ENCODE results near the gene ATP2B2.
"Not testable (repeated sequence)": the region's sequence is repeated elsewhere in the genome, so short reads cannot be mapped to it uniquely, and the experiment has no call there.

Gene ATP2B2

DNA sequence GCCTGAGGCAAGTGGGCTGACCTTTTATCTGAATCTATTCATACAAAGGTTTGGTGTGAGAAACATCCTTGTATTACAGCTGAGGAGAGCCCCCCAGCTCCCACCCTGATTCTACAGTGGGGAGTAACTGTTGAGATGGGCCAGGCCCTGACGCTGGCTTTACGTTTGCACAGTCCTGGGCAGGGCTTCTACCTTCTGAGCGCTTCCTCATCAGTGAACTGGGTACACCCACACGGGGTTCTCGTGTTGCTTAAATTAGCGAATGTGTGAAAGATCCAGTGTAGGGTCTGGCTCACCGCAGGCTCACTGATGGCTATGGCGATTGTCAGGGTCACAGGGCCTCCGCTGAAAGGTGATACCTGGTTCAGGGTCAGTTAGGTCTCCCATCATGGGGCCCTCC, 205.3 kb downstream of the ATP2B2 start:
- H3K9me3 ChIP-seq (ENCODE audit: insufficient read depth, low read depth, low read length) = no peaks in the 10 kb centered on the region
- no peak overlapping the region for H3K4me3 ChIP-seq (ENCODE audit: low read length)
- no peak overlapping the region for H3K9ac ChIP-seq (ENCODE audit: low read depth, low read length)
- no peak overlapping the region for H3K27ac ChIP-seq (ENCODE audit: low read length)
- H3K36me3 ChIP-seq (ENCODE audit: insufficient read depth, low read depth, low read length) = peaks cover 67% of the 10 kb centered on the region
- H3K27me3 ChIP-seq (ENCODE audit: insufficient read depth, low read length) = no peaks in the 10 kb centered on the region
- H3K4me1 ChIP-seq (ENCODE audit: insufficient read depth, low read length) = no peaks in the 10 kb centered on the region

- no peaks in the 10 kb centered on the region for H3K4me1 ChIP-seq (ENCODE audit: insufficient read depth, low read length)
- no peaks in the 10 kb centered on the region for H3K27me3 ChIP-seq (ENCODE audit: insufficient read depth, low read length)
- H3K27ac ChIP-seq (ENCODE audit: low read length) = no peak overlapping the region
- H3K36me3 ChIP-seq (ENCODE audit: insufficient read depth, low read depth, low read length) = peaks cover 67% of the 10 kb centered on the region
- H3K9me3 ChIP-seq (ENCODE audit: insufficient read depth, low read depth, low read length) = no peaks in the 10 kb centered on the region
- H3K4me3 ChIP-seq (ENCODE audit: low read length) = no peak overlapping the region
- no peak overlapping the region for H3K9ac ChIP-seq (ENCODE audit: low read depth, low read length)
These were observed 205.7 kb downstream of the ATP2B2 start for GRCh38 chr3:10299679-10300078.

GRCh38 chr3:10299175-10299574, 206.2 kb downstream of the ATP2B2 start:
- Histone ChIP-seq H3K36me3 (ENCODE audit: insufficient read depth, low read depth, low read length) (peaks cover 63% of the 10 kb centered on the region), H3K4me1 (ENCODE audit: insufficient read depth, low read length) (no peaks in the 10 kb centered on the region), H3K9ac (ENCODE audit: low read depth, low read length) (no peak overlapping the region)

DNA sequence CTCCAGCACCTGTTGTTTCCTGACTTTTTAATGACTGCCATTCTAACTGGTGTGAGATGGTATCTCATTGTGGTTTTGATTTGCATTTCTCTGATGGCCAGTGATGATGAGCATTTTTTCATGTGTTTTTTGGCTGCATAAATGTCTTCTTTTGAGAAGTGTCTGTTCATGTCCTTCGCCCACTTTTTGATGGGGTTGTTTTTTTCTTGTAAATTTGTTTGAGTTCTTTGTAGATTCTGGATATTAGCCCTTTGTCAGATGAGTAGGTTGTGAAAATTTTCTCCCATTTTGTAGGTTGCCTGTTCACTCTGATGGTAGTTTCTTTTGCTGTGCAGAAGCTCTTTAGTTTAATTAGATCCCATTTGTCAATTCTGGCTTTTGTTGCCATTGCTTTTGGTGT, 207.3 kb downstream of the ATP2B2 start:
- H3K4me1 ChIP-seq (ENCODE audit: insufficient read depth, low read length); H3K4me3 ChIP-seq (ENCODE audit: low read length); H3K27ac ChIP-seq (ENCODE audit: low read length); H3K27me3 ChIP-seq (ENCODE audit: insufficient read depth, low read length); H3K9ac ChIP-seq (ENCODE audit: low read depth, low read length); H3K9me3 ChIP-seq (ENCODE audit: insufficient read depth, low read depth, low read length): not testable (repeated sequence)
- H3K36me3 ChIP-seq (ENCODE audit: insufficient read depth, low read depth, low read length) = peaks cover 52% of the 10 kb centered on the region

More at GRCh38 chr3:10299175-10299574, 206.2 kb downstream of the ATP2B2 start:
- Histone ChIP-seq H3K27me3 (ENCODE audit: insufficient read depth, low read length) (no peaks in the 10 kb centered on the region), H3K4me3 (ENCODE audit: low read length) (no peak overlapping the region), H3K27ac (ENCODE audit: low read length) (no peak overlapping the region), H3K9me3 (ENCODE audit: insufficient read depth, low read depth, low read length) (no peaks in the 10 kb centered on the region)

DNA sequence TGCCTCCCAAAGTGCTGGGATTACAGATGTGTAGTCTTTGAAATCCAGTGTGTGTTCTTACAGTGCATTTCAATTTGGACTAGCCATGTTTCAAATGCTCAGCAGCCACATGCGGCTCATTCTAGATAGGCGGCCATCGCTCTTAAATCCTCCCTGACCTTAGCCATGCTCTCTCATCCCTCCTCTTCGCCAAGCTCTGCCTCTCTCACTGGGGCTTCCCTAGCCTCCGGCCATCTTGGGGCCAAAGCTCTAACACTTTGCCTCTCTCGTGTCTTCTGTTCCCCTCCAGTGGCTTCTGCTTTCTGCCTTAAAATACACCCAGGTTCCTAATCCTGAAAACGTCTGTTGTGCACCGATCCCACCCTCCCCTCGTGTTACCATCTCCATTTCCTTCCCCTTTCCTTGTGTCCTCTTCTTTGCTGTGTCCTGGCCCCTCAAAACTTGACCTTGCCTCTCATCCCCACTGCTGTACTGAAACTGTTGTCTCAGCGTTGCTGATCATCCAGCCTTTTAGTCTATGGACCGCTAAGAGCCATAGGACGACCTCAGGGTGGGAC, 211.3 kb downstream of the ATP2B2 start:
- no peaks in the 10 kb centered on the region for H3K4me1 ChIP-seq (ENCODE audit: insufficient read depth, low read length)
- no peak overlapping the region for H3K27ac ChIP-seq (ENCODE audit: low read length)
- H3K9ac ChIP-seq (ENCODE audit: low read depth, low read length) = no peak overlapping the region
- H3K4me3 ChIP-seq (ENCODE audit: low read length) = no peak overlapping the region
- peaks cover 22% of the 10 kb centered on the region for H3K36me3 ChIP-seq (ENCODE audit: insufficient read depth, low read depth, low read length)
- no peaks in the 10 kb centered on the region for H3K27me3 ChIP-seq (ENCODE audit: insufficient read depth, low read length)
- no peaks in the 10 kb centered on the region for H3K9me3 ChIP-seq (ENCODE audit: insufficient read depth, low read depth, low read length)

DNA sequence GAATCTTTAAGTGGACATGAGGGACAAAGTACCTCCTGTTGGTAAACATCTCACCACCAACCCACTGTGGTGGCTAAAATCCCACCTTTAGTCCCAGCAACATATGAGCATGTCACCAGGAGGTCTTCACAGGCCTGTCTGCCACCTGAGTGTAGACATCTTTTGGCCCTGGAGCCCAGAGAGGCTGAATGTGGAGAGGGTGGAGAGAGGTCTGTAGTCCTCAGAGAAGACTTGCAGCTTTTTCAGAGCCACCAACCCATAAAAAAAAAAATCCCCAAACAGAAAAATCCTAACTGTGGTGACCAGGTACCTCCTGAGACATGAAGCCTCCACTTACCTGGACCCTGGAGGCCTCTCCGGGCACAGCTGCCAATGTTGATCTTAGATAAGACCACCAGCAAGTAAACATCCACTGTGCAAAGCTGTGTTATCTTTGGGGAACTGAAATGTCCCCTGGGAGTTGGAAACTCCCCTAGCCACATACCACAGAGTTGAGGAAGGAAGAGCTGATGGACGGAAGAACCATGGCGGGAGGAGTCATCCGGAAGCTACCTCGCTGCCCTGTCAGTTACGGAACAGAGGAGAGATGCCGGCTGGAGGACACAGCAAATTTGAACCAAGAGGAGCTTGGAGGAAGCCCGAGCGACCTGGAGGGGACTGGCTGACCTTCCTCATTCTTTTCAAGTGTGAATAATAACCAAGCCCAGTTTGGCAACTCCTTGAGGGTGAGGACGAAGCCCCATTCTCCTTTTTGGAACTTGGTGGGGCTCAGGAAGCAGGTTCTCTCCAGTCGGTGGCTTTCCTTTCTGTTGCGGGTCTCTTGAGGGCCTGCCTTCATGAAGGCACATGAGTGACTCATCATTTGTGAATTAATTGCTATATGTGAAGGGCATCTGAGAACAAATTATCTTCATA, 212.6 kb downstream of the ATP2B2 start, which contains the start of gene GHRL:
Gene GHRL (minus strand): TSS at position 443 of the 915 bp plus-strand sequence. CDS start 2,767 bp downstream, outside the sequence.
- Histone ChIP-seq H3K27ac (ENCODE audit: low read length) (no peak within 1 kb of the TSS), H3K4me3 (ENCODE audit: low read length) (no peak within 1 kb of the TSS), H3K9ac (ENCODE audit: low read depth, low read length) (no peak within 1 kb of the TSS), H3K36me3 (ENCODE audit: insufficient read depth, low read depth, low read length) (peaks cover 17% of the 10 kb centered on the region), H3K9me3 (ENCODE audit: insufficient read depth, low read depth, low read length) (no peaks in the 10 kb centered on the region), H3K27me3 (ENCODE audit: insufficient read depth, low read length) (no peaks in the 10 kb centered on the region), H3K4me1 (ENCODE audit: insufficient read depth, low read length) (no peaks in the 10 kb centered on the region)

- H3K4me1 ChIP-seq (ENCODE audit: insufficient read depth, low read length) = peaks cover 6% of the 10 kb centered on the region; the same call in 1 of the 2 replicates
- peaks cover 17% of the 10 kb centered on the region for H3K36me3 ChIP-seq (ENCODE audit: insufficient read depth, low read depth, low read length)
- H3K27ac ChIP-seq (ENCODE audit: low read length) = no peak overlapping the region
- no peaks in the 10 kb centered on the region for H3K27me3 ChIP-seq (ENCODE audit: insufficient read depth, low read length)
- H3K4me3 ChIP-seq (ENCODE audit: low read length) = no peak overlapping the region
- no peak overlapping the region for H3K9ac ChIP-seq (ENCODE audit: low read depth, low read length)
- H3K9me3 ChIP-seq (ENCODE audit: insufficient read depth, low read depth, low read length) = no peaks in the 10 kb centered on the region
These were observed 213.7 kb downstream of the ATP2B2 start for GRCh38 chr3:10291641-10292040.

GRCh38 chr3:10290481-10291176, 214.8 kb downstream of the ATP2B2 start:
- H3K4me1 ChIP-seq (ENCODE audit: insufficient read depth, low read length) = peaks cover 10% of the 10 kb centered on the region; the same call in 1 of the 2 replicates
- H3K9me3 ChIP-seq (ENCODE audit: insufficient read depth, low read depth, low read length) = no peaks in the 10 kb centered on the region
- H3K36me3 ChIP-seq (ENCODE audit: insufficient read depth, low read depth, low read length) = peaks cover 17% of the 10 kb centered on the region
- H3K27ac ChIP-seq (ENCODE audit: low read length) = no peak overlapping the region
- H3K9ac ChIP-seq (ENCODE audit: low read depth, low read length) = no peak overlapping the region
- no peak overlapping the region for H3K4me3 ChIP-seq (ENCODE audit: low read length)
- no peaks in the 10 kb centered on the region for H3K27me3 ChIP-seq (ENCODE audit: insufficient read depth, low read length)

DNA sequence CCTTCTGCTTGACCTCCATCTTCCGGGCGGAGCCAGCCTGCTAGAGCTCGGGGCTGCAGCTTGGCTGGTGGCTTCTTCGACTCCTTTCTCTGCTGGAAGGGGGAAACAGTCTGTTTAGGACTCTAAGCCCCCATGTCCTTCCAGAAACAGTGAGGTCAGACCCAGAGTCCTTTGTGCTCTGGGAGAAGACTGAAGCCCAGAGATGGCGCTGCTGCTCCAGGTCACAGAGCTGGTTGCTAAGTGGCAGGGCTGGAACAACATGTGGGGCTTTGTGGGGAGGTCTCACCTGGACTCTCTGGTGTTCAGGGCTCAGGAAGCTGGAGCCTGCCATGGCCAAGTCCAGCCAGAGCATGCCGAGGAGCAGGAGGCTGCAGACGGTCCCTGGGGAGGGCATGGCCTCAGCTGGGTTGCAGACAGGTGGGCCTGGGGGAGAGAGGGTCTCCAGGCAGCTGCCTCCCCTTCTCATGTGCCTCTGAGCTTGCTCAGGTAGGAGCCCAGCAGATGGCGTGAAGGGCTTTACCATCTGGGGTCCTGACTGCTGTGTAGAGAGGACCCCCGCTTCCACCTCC, 215.5 kb downstream of the ATP2B2 start:
- H3K4me1 ChIP-seq (ENCODE audit: insufficient read depth, low read length) = peaks cover 10% of the 10 kb centered on the region; the same call in 1 of the 2 replicates
- H3K4me3 ChIP-seq (ENCODE audit: low read length) = no peak overlapping the region
- peaks cover 12% of the 10 kb centered on the region for H3K36me3 ChIP-seq (ENCODE audit: insufficient read depth, low read depth, low read length)
- no peaks in the 10 kb centered on the region for H3K27me3 ChIP-seq (ENCODE audit: insufficient read depth, low read length)
- H3K9ac ChIP-seq (ENCODE audit: low read depth, low read length) = no peak overlapping the region
- no peaks in the 10 kb centered on the region for H3K9me3 ChIP-seq (ENCODE audit: insufficient read depth, low read depth, low read length)
- H3K27ac ChIP-seq (ENCODE audit: low read length) = no peak overlapping the region

DNA sequence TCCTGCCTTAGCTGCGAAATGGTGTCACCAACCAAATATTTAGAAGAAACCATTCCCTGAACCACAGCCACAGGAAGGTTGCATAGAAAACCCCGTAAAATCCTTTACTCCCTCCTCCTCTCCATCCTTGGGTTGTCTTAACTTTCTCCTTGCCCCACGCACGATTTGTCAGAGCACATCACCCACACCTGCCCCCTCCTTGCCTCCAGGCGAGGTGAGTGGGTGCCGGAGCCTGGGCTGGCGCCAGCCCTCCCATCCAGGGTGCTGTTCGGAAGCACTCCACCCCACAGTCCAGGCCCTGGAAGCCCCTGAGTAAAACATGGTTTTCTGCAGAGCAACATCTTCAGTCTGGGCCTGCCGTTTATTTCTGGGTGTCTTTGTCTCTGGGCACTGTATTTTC, 216.3 kb downstream of the ATP2B2 start:
- Histone ChIP-seq H3K4me3 (ENCODE audit: low read length) (no peak overlapping the region), H3K36me3 (ENCODE audit: insufficient read depth, low read depth, low read length) (peaks cover 12% of the 10 kb centered on the region), H3K9me3 (ENCODE audit: insufficient read depth, low read depth, low read length) (no peaks in the 10 kb centered on the region), H3K4me1 (ENCODE audit: insufficient read depth, low read length) (peaks cover 10% of the 10 kb centered on the region; the same call in 1 of the 2 replicates), H3K27me3 (ENCODE audit: insufficient read depth, low read length) (no peaks in the 10 kb centered on the region), H3K27ac (ENCODE audit: low read length) (no peak overlapping the region), H3K9ac (ENCODE audit: low read depth, low read length) (no peak overlapping the region)

DNA sequence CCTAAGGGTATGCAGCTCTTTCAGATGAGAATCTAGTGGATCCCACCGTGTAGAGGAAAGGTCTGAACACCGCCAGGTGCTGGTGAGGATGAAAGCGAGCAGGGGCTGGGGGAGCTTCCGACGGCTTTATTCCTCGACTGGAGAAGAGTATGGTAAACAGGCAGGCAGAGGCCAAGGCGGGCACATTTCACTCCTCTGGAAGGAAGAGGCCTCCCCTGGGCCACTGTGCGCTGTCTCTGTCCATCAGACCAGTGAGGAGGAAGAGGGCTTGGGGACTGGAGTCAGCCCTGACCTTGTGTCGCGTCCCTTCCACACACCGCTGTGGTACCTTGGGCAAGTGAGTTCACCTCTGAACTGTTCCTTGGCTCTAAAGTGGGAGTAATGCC, 216.8 kb downstream of the ATP2B2 start:
- H3K4me1 ChIP-seq (ENCODE audit: insufficient read depth, low read length) = peaks cover 10% of the 10 kb centered on the region; the same call in 1 of the 2 replicates
- H3K9me3 ChIP-seq (ENCODE audit: insufficient read depth, low read depth, low read length) = no peaks in the 10 kb centered on the region
- no peak overlapping the region for H3K27ac ChIP-seq (ENCODE audit: low read length)
- no peaks in the 10 kb centered on the region for H3K27me3 ChIP-seq (ENCODE audit: insufficient read depth, low read length)
- no peak overlapping the region for H3K9ac ChIP-seq (ENCODE audit: low read depth, low read length)
- H3K36me3 ChIP-seq (ENCODE audit: insufficient read depth, low read depth, low read length) = peaks cover 17% of the 10 kb centered on the region
- no peak overlapping the region for H3K4me3 ChIP-seq (ENCODE audit: low read length)
